GM10248 (cell line): ENCODE results near the gene PHLDA1.

ENCODE experiments used
- CTCF ChIA-PET: fragments of 300-600 bp; sonication (Branson Sonifier 250); formaldehyde crosslinking; extraction: SDS; loops from one replicate; lab custom pipeline; 2021; ENCODE audit warnings: antibody characterized with exemption; lab: Yijun Ruan, JAX
- POLR2A ChIA-PET: fragments of 350-650 bp; sonication (Branson Sonifier 250); formaldehyde crosslinking; extraction: SDS; loops from one replicate; lab custom pipeline; 2020; ENCODE audit warnings: antibody characterized with exemption; lab: Yijun Ruan, JAX
- DNase-seq: peaks from one replicate; pipeline ENCODE4 v3.0.0; 2012; ENCODE audit errors: extremely low spot score
- TF ChIP-seq, protein P1 (sequence below): IDR thresholded peaks from 2 replicates; pipeline ENCODE4 v1.5.1; 2012; ENCODE audit warnings: mild to moderate bottlenecking, low read depth; ENCODE audit errors: extremely low read depth, missing control alignments, control extremely low read depth

PHLDA1 gene

DNA sequence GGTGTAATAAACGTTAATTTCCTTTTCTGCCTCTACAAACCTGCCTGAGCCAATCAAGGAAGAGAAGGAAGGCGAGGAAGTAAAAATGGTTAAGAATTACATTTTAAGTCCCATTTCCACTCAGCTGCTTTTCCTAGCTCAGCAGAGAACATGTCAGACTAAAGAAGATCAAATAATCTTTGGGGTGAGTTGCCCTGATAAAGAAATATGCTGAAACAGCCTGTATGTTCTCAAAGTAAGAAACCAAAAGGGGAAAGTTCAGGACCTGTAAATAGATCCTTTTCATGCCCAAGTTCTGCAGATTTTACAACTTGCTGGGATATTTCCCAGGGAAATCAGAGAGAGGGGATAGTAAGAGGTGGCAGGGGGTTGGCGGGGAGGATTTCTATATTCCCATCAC lies 55.5 kb downstream of the PHLDA1 start:
- TF ChIP-seq, protein P1, sequence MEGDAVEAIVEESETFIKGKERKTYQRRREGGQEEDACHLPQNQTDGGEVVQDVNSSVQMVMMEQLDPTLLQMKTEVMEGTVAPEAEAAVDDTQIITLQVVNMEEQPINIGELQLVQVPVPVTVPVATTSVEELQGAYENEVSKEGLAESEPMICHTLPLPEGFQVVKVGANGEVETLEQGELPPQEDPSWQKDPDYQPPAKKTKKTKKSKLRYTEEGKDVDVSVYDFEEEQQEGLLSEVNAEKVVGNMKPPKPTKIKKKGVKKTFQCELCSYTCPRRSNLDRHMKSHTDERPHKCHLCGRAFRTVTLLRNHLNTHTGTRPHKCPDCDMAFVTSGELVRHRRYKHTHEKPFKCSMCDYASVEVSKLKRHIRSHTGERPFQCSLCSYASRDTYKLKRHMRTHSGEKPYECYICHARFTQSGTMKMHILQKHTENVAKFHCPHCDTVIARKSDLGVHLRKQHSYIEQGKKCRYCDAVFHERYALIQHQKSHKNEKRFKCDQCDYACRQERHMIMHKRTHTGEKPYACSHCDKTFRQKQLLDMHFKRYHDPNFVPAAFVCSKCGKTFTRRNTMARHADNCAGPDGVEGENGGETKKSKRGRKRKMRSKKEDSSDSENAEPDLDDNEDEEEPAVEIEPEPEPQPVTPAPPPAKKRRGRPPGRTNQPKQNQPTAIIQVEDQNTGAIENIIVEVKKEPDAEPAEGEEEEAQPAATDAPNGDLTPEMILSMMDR, result no peak
- POLR2A ChIA-PET, result no interaction called here
- DNase-seq, result no peak
- CTCF ChIA-PET, result interaction anchor here (1.2 kb wide), 1 partner anchor 22 kb away, joined by 3 read pairs; no protein-coding TSS in a partner anchor

DNA sequence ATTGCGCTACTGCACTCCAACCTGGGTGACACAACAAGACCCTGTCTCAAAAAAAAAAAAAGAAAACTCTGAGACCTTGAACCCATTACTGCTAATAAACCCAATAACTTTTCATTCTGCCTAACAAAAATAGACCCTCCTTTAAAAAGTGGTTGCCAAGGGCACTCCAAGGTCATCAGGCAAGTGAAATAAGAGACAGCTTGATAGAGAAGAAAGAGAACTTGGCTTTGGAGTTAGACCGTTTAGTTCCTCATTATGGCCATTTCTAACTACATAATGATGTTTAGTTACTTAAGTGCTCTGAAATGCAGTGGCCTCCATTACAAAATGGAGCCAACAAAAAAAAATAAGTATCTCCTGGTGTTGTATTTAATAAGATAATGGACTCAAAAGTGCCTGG lies 55.9 kb downstream of the PHLDA1 start:
- TF ChIP-seq, protein P1, result no peak
- no peak for DNase-seq
- POLR2A ChIA-PET, result no interaction called here
- CTCF ChIA-PET, result interaction anchor here (1.2 kb wide), 1 partner anchor 22 kb away, joined by 3 read pairs; no protein-coding TSS in a partner anchor
